GM23338 (cell line): ENCODE measurements around the gene DNAAF8.

Experiments used
- CTCF ChIP-seq, 2 experiments: fragments of 200-600 bp in 1 of 2; sonication (generic) in 1 of 2; conservative IDR thresholded peaks; 2 replicates each; pipeline versions ENCODE4 v1.5.1 to v1.6.1; 2016 to 2017; ENCODE audit warnings: antibody characterized with exemption in 2 of 2, low read depth in 2 of 2, mild to moderate bottlenecking in 2 of 2, moderate library complexity in 1 of 2
- EZH2 ChIP-seq: fragments of 200-600 bp; sonication (generic); IDR thresholded peaks from one replicate; pipeline ENCODE4 v1.8.0; 2017; ENCODE audit warnings: antibody characterized with exemption, mild to moderate bottlenecking, low read depth; ENCODE audit not compliant: unreplicated experiment
- POLR2AphosphoS5 ChIP-seq: IDR thresholded peaks from 2 replicates; pipeline ENCODE4 v1.6.1; 2016; ENCODE audit warnings: antibody characterized with exemption, low read depth
- REST ChIP-seq: IDR thresholded peaks from one replicate; pipeline ENCODE4 v1.6.1; 2018; ENCODE audit warnings: antibody characterized with exemption; ENCODE audit not compliant: unreplicated experiment
- ZNF114 ChIP-seq: fragments of 250-450 bp; sonication (Bioruptor Pico); IDR thresholded peaks from 2 replicates; pipeline ENCODE4 v1.5.0; 2020; ENCODE audit warnings: mild to moderate bottlenecking, moderate library complexity

GRCh38 chr16:4777339-4778049 is 43.2 kb downstream of the DNAAF8 start:
- TF ChIP-seq CTCF (conservative IDR thresholded peaks at IDR 0.05; ENCODE audit: low read depth in 2 of 2) (no peak), ZNF114 (CRISPR knock-in tag) (no peak), REST (no peak), EZH2 (no peak), POLR2AphosphoS5 (no peak)
